ENCODE results near the gene ABCE1.

DNA sequence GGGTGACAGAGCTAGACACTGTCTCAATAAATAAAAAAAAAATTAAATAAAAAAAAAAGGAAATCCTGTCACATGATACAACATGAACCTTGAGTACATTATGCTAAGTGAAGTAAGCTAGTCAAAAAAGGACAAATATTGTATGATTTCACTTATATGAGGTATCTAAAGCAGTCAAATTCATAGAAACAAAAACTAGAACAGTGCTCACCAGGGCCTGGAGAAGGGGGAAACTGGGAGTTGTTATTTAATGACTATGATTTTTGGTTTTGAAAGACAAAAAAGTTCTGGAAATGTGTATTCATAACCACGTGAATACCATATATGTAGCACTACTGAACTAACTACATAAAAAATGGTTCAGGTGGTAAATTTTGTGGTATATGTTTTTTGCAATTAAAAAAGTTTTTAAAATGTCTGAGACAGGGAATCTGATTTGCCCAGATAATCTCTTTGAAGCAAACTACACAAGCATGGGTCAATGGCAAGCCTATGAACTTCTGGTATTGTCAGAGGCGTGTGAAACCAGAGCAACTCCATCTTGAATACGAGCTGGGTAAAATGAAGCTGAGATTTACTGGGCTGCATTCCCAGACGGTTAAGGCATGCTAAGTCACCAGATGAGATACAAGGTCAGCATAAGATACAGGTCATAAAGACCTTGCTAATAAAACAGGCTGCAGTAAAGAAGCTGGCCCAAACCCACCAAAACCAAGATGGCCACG lies 42.4 kb upstream of the ABCE1 start:
- TF ChIP-seq CTCF (IDR thresholded peaks at IDR 0.05), result no peak
- no peak for TF ChIP-seq POLR2A (IDR thresholded peaks at IDR 0.05)

Data from heart left ventricle (tissue), 13 donors.